Smooth muscle cell (in vitro differentiated cells): ENCODE measurements around the gene STXBP6. TPM values are rescaled to one million over a fixed set of nuclear protein-coding genes. Genes with fewer than 3 reads are reported as not detected.
A peak's percentile ranks its signal among the peaks of the same experiment; 100 is the strongest.

Experiments used
- DNase-seq: peaks from one replicate; lab custom pipeline; 2025; ENCODE audit not compliant: unreplicated experiment; lab: John Stamatoyannopoulos, UW
- H2AFZ ChIP-seq: fragments of 200-600 bp; sonication (generic); 2 replicates; pipeline ENCODE4 v1.6.0; 2016; ENCODE audit warnings: antibody characterized with exemption, low read depth, mild to moderate bottlenecking
- H3F3A ChIP-seq: fragments of 200-600 bp; sonication (generic); 2 replicates; pipeline ENCODE4 v1.6.0; 2017; ENCODE audit warnings: antibody characterized with exemption, low read depth
- H3K27ac ChIP-seq: fragments of 200-600 bp; sonication (generic); 2 replicates; pipeline ENCODE4 v1.5.1; 2016; ENCODE audit warnings: low read depth, mild to moderate bottlenecking
- H3K27me3 ChIP-seq: fragments of 200-600 bp; sonication (generic); 2 replicates; pipeline ENCODE4 v1.6.1; 2016; ENCODE audit warnings: low read depth, mild to moderate bottlenecking
- H3K36me3 ChIP-seq: fragments of 200-600 bp; sonication (generic); 2 replicates; pipeline ENCODE4 v1.5.1; 2016; ENCODE audit warnings: low read depth
- H3K4me1 ChIP-seq: fragments of 200-600 bp; sonication (generic); 2 replicates; pipeline ENCODE4 v1.5.1; 2016; ENCODE audit warnings: low read depth
- H3K4me2 ChIP-seq: fragments of 200-600 bp; sonication (generic); 2 replicates; pipeline ENCODE4 v1.6.0; 2016; ENCODE audit warnings: mild to moderate bottlenecking
- H3K4me3 ChIP-seq: fragments of 200-600 bp; sonication (generic); 2 replicates; pipeline ENCODE4 v1.5.1; 2016; ENCODE audit warnings: mild to moderate bottlenecking
- H3K79me2 ChIP-seq: fragments of 200-600 bp; sonication (generic); 2 replicates; pipeline ENCODE4 v1.6.0; 2016; ENCODE audit warnings: low read depth, mild to moderate bottlenecking
- H3K9ac ChIP-seq: fragments of 200-600 bp; sonication (generic); 2 replicates; pipeline ENCODE4 v1.6.0; 2016; ENCODE audit warnings: low read depth
- H3K9me3 ChIP-seq: fragments of 200-600 bp; sonication (generic); replicated peaks from 2 replicates; pipeline ENCODE4 v1.5.1; 2016; ENCODE audit warnings: low read depth
- H4K20me1 ChIP-seq: fragments of 200-600 bp; sonication (generic); 2 replicates; pipeline ENCODE4 v1.6.0; 2016; ENCODE audit warnings: low read depth
- WGBS: methylation state at CpG from one replicate; pipeline ENCODE4 v1.1.7; 2016; ENCODE audit warnings: low lambda C conversion rate; 5-methylcytosine and 5-hydroxymethylcytosine counted together
- polyA plus RNA-seq: library from polyadenylated mRNA; unstranded; fragments of >200 nt; fragmentation: Nextera tagmentation; extraction: Ambion mirVana; gene quantifications from 2 replicates; pipeline ENCODE4 v1.2.1, GENCODE V29; 2016
- total RNA-seq: library from RNA; depleted of rRNA; stranded (reverse); fragments of >200 nt; gene quantifications from 2 replicates; pipeline ENCODE4 v1.2.3, GENCODE V29; 2014
- TF ChIP-seq, protein P1 (sequence below): fragments of 200-600 bp; sonication (generic); IDR thresholded peaks from 2 replicates; pipeline ENCODE4 v1.5.1; 2017; ENCODE audit warnings: borderline replicate concordance, mild to moderate bottlenecking, antibody characterized with exemption; ENCODE audit not compliant: insufficient read depth, poor library complexity, severe bottlenecking

Gene STXBP6
- total and polyA plus RNA-seq, 2 experiments from 2014 or later = 144 to 170 TPM

- peaks cover 11% of the 10 kb centered on the region for H3F3A ChIP-seq
- peaks cover 92% of the 10 kb centered on the region for H3K79me2 ChIP-seq
- DNase-seq = no peak
- H3K4me1 ChIP-seq = peaks cover 13% of the 10 kb centered on the region
- H3K36me3 ChIP-seq = no peaks in the 10 kb centered on the region
- peak overlapping the region; percentile 69 for H3K27ac ChIP-seq
- H3K27me3 ChIP-seq = no peaks in the 10 kb centered on the region
- H3K4me3 ChIP-seq = peak overlapping the region; percentile 90
- 56% methylated on average over 2 of the region's 2 CpGs for WGBS
- H3K9ac ChIP-seq = peak overlapping the region; percentile 9
- TF ChIP-seq, protein P1, sequence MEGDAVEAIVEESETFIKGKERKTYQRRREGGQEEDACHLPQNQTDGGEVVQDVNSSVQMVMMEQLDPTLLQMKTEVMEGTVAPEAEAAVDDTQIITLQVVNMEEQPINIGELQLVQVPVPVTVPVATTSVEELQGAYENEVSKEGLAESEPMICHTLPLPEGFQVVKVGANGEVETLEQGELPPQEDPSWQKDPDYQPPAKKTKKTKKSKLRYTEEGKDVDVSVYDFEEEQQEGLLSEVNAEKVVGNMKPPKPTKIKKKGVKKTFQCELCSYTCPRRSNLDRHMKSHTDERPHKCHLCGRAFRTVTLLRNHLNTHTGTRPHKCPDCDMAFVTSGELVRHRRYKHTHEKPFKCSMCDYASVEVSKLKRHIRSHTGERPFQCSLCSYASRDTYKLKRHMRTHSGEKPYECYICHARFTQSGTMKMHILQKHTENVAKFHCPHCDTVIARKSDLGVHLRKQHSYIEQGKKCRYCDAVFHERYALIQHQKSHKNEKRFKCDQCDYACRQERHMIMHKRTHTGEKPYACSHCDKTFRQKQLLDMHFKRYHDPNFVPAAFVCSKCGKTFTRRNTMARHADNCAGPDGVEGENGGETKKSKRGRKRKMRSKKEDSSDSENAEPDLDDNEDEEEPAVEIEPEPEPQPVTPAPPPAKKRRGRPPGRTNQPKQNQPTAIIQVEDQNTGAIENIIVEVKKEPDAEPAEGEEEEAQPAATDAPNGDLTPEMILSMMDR = no peak
- H2AFZ ChIP-seq = no peak overlapping the region
- peaks cover 66% of the 10 kb centered on the region for H4K20me1 ChIP-seq
- H3K9me3 ChIP-seq = no peaks in the 10 kb centered on the region
- H3K4me2 ChIP-seq = peak overlapping the region; percentile 98
These were observed 3.5 kb downstream of the STXBP6 start for GRCh38 chr14:25046301-25046943.

DNA sequence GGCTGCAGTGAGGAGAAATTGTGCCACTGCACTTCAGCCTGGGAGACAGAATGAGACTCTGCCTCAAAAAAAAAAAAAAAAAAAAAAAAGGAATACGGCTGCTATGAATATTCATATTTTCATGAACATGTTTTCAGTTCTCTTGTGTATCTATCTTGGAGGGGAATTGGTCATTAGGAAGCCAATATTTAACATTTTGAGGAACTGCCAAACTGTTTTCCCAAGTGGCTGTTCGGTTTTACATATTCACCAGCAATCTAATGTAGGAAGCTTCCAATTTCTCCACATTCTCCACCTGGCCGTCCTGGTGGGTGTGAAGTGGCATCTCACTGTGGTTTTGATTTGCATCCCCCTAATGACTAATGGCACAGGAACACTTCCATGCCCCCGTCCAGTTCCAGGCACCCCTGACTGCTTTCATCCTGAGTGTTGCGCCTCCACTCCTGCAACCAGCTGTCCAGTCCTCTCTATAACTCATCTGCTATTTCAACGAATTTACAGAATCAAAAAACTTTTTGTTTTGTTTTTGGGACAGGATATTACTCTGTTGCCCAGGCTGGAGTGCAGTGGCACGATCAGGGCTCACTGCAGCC, 5.7 kb downstream of the STXBP6 start:
- Histone ChIP-seq H3K36me3 (no peaks in the 10 kb centered on the region), H3K9me3 (no peaks in the 10 kb centered on the region), H3K79me2 (peaks cover 99% of the 10 kb centered on the region), H3K27me3 (no peaks in the 10 kb centered on the region), H3K4me2 (peak overlapping the region; percentile 25), H3K27ac (peak overlapping the region; percentile 66), H3K4me3 (no peak overlapping the region), H2AFZ (no peak overlapping the region), H4K20me1 (peaks cover 84% of the 10 kb centered on the region), H3K4me1 (peaks cover 10% of the 10 kb centered on the region), H3F3A (peaks cover 18% of the 10 kb centered on the region), H3K9ac (no peak overlapping the region)
- no peak for DNase-seq
- TF ChIP-seq, protein P1 = no peak
- 76% methylated on average over 7 of the region's 7 CpGs for WGBS

DNA sequence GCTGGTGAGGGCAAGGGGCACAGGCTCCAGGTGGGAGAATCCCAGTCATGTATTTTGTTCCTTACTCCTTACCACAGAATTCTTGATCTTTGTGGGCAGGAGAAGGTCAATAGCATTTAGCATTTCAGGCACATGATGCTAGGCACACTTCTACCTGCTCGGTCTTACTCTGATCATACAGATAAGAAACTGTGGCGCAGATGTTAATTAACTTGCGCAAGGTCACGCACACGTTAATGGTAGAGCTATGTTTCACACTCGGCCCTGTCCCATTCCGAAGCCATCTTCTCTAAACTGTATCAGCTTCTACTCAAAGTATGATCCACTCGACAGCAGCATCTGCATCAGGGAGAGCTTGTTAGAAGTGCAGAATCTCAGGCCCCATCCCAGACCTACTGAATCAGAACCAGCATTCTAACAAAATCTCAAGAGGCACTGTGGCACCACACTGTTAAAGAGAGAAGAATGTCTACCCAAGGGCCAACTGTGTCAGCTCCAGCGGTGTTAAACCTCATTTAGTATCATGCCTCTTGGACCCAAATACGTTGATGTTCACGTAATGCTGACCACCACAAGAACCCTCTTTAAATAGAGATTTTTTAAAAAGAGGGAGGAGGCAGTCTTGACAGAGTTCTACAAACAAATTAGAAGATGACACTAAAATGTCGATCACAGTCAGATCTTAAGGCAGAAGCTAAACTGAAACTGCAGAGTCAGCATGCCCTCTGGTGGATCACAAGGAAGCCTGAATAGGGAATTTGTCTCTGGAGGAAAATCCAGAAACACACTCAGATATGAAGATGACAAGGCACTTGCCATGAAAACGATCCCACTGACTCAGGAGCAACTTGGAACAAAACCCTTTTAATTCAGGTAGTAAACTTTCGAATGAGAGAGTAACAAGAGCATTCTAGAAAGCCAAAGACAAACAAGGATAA, 7.3 kb downstream of the STXBP6 start:
- no peak overlapping the region for H2AFZ ChIP-seq
- TF ChIP-seq, protein P1 = peak; percentile 49
- H3K9me3 ChIP-seq = no peaks in the 10 kb centered on the region
- WGBS = 77% methylated on average over 14 of the region's 14 CpGs
- H3K27ac ChIP-seq = peak overlapping the region; percentile 66
- no peak for DNase-seq
- no peak overlapping the region for H3K4me3 ChIP-seq
- H3F3A ChIP-seq = peaks cover 18% of the 10 kb centered on the region
- H3K36me3 ChIP-seq = no peaks in the 10 kb centered on the region
- H3K27me3 ChIP-seq = no peaks in the 10 kb centered on the region
- peaks cover 99% of the 10 kb centered on the region for H3K79me2 ChIP-seq
- H4K20me1 ChIP-seq = peaks cover 94% of the 10 kb centered on the region
- peak overlapping the region; percentile 60 for H3K4me2 ChIP-seq
- H3K4me1 ChIP-seq = peaks cover 18% of the 10 kb centered on the region
- no peak overlapping the region for H3K9ac ChIP-seq
